ENCODE data around the gene NCAPD2.

Gene NCAPD2

DNA sequence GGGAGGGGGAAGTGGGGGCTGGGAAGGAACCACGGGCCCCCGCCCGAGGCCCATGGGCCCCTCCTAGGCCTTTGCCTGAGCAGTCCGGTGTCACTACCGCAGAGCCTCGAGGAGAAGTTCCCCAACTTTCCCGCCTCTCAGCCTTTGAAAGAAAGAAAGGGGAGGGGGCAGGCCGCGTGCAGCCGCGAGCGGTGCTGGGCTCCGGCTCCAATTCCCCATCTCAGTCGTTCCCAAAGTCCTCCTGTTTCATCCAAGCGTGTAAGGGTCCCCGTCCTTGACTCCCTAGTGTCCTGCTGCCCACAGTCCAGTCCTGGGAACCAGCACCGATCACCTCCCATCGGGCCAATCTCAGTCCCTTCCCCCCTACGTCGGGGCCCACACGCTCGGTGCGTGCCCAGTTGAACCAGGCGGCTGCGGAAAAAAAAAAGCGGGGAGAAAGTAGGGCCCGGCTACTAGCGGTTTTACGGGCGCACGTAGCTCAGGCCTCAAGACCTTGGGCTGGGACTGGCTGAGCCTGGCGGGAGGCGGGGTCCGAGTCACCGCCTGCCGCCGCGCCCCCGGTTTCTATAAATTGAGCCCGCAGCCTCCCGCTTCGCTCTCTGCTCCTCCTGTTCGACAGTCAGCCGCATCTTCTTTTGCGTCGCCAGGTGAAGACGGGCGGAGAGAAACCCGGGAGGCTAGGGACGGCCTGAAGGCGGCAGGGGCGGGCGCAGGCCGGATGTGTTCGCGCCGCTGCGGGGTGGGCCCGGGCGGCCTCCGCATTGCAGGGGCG is 40.2 kb downstream of the NCAPD2 start, which contains the start of gene GAPDH:
GAPDH (plus strand) TSS at position 595 of the 772 bp plus-strand sequence. CDS start 316 bp downstream, outside the sequence.
- peak; percentile 83 for DNase-seq (ENCODE audit: low read depth in 2 of 2)

DNA sequence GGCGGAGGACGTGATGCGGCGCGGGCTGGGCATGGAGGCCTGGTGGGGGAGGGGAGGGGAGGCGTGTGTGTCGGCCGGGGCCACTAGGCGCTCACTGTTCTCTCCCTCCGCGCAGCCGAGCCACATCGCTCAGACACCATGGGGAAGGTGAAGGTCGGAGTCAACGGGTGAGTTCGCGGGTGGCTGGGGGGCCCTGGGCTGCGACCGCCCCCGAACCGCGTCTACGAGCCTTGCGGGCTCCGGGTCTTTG is 40.7 kb downstream of the NCAPD2 start:
- DNase-seq (ENCODE audit: low read depth in 2 of 2) = no peak

DNA sequence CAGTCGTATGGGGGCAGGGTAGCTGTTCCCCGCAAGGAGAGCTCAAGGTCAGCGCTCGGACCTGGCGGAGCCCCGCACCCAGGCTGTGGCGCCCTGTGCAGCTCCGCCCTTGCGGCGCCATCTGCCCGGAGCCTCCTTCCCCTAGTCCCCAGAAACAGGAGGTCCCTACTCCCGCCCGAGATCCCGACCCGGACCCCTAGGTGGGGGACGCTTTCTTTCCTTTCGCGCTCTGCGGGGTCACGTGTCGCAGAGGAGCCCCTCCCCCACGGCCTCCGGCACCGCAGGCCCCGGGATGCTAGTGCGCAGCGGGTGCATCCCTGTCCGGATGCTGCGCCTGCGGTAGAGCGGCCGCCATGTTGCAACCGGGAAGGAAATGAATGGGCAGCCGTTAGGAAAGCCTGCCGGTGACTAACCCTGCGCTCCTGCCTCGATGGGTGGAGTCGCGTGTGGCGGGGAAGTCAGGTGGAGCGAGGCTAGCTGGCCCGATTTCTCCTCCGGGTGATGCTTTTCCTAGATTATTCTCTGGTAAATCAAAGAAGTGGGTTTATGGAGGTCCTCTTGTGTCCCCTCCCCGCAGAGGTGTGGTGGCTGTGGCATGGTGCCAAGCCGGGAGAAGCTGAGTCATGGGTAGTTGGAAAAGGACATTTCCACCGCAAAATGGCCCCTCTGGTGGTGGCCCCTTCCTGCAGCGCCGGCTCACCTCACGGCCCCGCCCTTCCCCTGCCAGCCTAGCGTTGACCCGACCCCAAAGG is 41.2 kb downstream of the NCAPD2 start:
- DNase-seq (ENCODE audit: low read depth in 2 of 2) = peak in 1 of 2 donors; percentile 76

DNA sequence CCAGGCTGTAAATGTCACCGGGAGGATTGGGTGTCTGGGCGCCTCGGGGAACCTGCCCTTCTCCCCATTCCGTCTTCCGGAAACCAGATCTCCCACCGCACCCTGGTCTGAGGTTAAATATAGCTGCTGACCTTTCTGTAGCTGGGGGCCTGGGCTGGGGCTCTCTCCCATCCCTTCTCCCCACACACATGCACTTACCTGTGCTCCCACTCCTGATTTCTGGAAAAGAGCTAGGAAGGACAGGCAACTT is 41.7 kb downstream of the NCAPD2 start:
- DNase-seq (ENCODE audit: low read depth in 2 of 2) = no peak

DNA sequence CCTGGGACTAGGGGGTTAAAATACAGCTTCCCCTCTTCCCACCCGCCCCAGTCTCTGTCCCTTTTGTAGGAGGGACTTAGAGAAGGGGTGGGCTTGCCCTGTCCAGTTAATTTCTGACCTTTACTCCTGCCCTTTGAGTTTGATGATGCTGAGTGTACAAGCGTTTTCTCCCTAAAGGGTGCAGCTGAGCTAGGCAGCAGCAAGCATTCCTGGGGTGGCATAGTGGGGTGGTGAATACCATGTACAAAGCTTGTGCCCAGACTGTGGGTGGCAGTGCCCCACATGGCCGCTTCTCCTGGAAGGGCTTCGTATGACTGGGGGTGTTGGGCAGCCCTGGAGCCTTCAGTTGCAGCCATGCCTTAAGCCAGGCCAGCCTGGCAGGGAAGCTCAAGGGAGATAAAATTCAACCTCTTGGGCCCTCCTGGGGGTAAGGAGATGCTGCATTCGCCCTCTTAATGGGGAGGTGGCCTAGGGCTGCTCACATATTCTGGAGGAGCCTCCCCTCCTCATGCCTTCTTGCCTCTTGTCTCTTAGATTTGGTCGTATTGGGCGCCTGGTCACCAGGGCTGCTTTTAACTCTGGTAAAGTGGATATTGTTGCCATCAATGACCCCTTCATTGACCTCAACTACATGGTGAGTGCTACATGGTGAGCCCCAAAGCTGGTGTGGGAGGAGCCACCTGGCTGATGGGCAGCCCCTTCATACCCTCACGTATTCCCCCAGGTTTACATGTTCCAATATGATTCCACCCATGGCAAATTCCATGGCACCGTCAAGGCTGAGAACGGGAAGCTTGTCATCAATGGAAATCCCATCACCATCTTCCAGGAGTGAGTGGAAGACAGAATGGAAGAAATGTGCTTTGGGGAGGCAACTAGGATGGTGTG is 42.3 kb downstream of the NCAPD2 start:
- no peak for DNase-seq (ENCODE audit: low read depth in 2 of 2)

DNA sequence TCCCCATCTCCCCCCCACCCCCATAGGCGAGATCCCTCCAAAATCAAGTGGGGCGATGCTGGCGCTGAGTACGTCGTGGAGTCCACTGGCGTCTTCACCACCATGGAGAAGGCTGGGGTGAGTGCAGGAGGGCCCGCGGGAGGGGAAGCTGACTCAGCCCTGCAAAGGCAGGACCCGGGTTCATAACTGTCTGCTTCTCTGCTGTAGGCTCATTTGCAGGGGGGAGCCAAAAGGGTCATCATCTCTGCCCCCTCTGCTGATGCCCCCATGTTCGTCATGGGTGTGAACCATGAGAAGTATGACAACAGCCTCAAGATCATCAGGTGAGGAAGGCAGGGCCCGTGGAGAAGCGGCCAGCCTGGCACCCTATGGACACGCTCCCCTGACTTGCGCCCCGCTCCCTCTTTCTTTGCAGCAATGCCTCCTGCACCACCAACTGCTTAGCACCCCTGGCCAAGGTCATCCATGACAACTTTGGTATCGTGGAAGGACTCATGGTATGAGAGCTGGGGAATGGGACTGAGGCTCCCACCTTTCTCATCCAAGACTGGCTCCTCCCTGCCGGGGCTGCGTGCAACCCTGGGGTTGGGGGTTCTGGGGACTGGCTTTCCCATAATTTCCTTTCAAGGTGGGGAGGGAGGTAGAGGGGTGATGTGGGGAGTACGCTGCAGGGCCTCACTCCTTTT is 43.1 kb downstream of the NCAPD2 start:
- no peak for DNase-seq (ENCODE audit: low read depth in 2 of 2)

DNA sequence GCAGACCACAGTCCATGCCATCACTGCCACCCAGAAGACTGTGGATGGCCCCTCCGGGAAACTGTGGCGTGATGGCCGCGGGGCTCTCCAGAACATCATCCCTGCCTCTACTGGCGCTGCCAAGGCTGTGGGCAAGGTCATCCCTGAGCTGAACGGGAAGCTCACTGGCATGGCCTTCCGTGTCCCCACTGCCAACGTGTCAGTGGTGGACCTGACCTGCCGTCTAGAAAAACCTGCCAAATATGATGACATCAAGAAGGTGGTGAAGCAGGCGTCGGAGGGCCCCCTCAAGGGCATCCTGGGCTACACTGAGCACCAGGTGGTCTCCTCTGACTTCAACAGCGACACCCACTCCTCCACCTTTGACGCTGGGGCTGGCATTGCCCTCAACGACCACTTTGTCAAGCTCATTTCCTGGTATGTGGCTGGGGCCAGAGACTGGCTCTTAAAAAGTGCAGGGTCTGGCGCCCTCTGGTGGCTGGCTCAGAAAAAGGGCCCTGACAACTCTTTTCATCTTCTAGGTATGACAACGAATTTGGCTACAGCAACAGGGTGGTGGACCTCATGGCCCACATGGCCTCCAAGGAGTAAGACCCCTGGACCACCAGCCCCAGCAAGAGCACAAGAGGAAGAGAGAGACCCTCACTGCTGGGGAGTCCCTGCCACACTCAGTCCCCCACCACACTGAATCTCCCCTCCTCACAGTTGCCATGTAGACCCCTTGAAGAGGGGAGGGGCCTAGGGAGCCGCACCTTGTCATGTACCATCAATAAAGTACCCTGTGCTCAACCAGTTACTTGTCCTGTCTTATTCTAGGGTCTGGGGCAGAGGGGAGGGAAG is 43.9 kb downstream of the NCAPD2 start:
- DNase-seq (ENCODE audit: low read depth in 2 of 2) = peak in 1 of 2 donors; percentile 65

DNA sequence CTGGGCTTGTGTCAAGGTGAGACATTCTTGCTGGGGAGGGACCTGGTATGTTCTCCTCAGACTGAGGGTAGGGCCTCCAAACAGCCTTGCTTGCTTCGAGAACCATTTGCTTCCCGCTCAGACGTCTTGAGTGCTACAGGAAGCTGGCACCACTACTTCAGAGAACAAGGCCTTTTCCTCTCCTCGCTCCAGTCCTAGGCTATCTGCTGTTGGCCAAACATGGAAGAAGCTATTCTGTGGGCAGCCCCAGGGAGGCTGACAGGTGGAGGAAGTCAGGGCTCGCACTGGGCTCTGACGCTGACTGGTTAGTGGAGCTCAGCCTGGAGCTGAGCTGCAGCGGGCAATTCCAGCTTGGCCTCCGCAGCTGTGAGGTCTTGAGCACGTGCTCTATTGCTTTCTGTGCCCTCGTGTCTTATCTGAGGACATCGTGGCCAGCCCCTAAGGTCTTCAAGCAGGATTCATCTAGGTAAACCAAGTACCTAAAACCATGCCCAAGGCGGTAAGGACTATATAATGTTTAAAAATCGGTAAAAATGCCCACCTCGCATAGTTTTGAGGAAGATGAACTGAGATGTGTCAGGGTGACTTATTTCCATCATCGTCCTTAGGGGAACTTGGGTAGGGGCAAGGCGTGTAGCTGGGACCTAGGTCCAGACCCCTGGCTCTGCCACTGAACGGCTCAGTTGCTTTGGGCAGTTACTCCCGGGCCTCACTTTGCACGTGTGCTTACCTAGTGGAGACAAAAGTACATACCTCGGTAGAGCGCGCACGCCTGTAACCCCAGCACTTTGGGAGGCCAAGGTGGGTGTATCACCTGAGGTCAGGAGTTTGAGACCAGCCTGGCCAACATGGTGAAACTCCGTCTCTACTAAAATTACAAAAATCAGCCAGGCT is 44.8 kb downstream of the NCAPD2 start:
- no peak for DNase-seq (ENCODE audit: low read depth in 2 of 2)

DNA sequence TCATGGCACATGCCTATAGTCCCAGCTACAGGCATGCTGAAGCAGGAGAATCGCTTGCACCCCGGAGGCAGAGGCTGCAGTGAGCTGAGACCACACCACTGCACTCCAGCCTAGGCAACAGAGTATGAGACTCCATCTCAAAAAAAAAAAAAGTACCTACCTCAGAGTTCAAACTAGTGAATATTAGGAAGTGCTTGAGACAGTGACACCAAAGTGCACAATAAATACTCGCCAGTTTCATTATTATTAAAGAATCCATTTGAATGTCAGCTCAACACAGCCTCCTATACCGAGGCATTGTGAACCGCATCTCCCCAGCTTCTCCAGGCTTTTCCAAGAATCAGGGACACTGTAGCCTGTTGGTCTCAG is 45.4 kb downstream of the NCAPD2 start:
- DNase-seq (ENCODE audit: low read depth in 2 of 2) = no peak

DNA sequence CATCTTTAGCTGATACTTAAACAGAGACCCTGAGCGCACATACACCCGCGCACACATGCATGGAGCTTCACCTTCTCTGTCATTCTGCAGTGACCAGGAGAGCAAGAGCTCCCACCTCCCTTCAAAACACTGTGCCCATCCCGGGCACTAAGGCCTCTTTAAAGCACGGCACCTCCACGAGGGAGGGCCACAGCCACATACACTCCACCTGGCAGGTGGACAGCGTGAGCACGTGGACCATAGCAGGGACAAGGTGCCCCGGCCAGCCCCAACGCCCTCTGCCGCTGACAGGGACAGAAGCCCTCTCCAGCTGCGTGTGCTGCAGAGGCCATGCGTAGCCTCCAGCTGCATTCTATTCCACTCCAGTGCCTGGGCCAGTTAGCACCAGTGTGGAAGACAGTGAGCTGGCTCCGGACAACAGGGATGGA is 45.8 kb downstream of the NCAPD2 start:
- DNase-seq (ENCODE audit: low read depth in 2 of 2) = no peak

DNA sequence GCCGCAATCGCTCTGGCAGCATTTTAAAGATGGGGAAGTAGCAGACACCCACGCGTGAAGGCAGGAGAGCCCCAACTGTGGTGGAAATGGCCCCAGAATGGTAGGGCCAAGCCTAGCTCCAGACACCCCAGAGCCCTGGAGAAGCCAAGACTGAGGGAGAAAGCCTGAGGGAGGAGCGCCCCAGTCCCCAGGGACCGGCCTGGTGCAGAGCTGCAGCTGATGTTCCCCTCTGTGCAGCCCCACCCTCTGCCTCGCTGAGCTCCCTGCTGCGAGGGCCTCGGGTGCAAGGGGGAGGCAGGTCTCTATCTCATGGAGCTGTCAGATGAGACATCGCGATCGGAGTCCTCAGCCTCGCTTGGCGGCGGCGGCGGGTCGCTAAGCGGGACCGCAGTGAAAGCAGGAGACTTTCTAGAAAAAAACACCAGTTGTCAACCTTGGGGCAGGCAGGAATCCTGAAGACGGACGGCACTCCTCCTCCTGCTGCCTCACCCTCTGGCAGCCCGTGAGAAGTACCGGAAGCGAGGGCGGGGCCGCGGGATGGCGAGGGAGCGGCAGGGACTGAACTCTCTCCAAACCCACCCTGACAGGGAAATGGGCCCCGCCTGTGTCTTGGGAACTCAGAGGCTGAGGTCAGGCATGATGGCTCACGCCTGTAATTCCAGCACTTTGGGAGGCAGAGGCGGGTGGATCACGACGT is 46.4 kb downstream of the NCAPD2 start:
- peak in 1 of 2 donors; percentile 30 for DNase-seq (ENCODE audit: low read depth in 2 of 2)

DNA sequence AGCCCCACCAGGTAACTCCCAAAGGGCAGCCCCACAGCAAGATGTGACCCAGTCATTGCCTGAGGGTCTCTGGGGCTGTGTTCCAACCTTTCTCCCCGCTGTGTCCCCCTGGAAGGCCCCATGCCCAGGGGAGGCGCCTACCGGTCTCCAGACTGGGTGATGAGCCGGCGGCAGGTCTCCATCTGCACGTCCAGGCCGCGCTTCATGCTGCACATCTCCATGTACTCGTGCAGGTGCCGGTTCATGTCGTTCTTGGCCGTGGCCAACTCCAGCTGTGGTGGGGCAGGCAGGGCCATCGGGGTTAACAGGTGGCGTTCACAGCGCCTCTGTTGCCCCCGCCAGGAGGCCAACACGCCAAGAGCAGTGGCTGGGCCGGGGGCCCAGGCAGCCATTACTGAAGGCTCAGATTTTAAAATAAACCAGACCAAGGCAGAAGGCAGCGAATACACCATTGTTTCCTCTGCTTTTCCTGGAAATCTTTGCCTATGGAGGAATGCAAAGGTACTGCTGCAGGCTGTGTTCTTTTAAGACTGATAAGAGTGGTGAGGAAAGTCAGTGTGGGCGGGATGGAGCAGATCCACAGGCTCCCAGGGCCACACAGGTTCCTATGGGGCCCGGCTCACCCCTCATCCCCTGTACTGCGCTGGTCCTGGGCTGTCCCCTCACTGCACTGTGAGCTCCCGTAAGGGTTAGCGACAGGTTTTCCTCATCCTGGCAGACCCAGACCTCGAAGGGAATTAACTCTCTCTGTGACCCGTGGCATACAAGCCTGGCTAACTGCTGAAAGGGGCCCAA is 47.7 kb downstream of the NCAPD2 start:
- no peak for DNase-seq (ENCODE audit: low read depth in 2 of 2)

DNA sequence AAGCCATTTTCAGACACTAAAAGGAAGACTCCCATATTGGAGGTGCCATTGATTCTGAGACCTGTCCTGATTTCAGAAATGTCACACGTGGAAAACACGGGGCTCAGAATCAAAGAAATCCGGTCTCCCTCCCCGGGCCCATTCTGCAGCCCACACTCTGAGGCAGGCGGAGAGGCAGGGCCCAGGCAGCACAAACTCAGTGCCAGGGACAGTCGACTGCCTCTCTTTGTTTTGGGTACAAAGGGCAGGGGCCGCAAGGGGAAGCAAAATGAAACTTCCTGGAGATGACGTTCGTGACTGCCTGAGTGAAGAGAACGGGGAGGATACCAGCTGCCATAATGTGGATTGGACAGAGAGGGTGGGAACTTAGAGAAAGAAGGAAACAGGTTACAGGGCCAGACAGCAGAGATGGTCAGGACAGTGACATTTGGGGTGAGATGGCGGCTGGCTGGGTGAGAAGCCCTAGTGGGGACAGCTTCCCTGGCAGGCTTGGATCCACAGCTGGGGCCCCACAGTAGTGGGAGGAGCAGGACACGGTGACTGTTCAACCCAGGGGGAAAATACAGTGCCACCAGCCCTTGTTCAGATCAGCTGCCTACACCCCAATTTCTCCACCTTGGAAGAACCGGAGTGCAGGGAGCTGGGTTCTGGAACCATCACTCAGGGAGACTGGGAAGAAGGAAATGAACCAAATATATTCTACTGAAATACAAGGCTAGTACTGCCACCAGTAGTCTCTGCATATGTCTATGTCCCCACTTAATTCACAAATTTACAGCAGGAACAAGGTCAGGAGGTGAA is 48.5 kb downstream of the NCAPD2 start:
- DNase-seq (ENCODE audit: low read depth in 2 of 2) = no peak

DNA sequence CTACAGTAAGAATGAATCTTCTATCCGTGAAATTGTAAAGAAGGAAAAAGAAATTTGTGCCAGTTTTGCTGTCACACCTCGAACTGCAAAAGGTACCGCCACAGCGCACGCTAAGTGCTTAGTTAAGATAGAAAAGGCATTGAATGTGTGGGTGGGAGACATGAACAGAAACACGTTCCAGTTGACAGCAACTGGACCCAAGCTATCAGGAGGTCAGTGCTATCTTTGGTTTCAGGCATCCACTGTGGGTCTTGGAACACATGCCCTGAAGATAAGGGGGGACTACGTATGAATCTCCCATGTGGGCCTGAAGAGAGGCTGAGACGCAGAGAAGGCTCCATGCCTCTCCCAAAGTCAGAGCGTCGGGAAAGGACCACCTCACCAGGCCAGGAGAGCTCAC is 52.1 kb downstream of the NCAPD2 start:
- DNase-seq (ENCODE audit: low read depth in 2 of 2) = no peak

DNA sequence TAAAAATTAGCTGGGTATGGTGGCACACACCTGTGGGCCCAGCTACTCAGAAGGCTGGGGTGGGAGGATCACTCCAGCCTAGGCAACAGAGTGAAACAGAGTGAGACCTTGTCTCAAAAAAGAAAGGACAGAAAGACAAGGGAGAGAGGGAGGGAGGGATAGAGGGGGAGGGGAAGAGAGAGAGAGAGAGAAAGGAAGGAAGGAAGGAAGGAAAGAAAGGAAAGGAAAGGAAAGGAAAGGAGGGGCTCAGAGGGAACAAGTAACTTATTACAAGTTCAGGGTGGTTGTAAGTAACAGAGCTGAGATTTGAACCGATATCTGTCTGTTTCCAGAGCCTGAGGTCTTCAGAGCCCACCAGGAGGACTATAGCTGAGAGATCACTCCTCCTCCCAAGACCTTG is 53.7 kb downstream of the NCAPD2 start:
- no peak for DNase-seq (ENCODE audit: low read depth in 2 of 2)

DNA sequence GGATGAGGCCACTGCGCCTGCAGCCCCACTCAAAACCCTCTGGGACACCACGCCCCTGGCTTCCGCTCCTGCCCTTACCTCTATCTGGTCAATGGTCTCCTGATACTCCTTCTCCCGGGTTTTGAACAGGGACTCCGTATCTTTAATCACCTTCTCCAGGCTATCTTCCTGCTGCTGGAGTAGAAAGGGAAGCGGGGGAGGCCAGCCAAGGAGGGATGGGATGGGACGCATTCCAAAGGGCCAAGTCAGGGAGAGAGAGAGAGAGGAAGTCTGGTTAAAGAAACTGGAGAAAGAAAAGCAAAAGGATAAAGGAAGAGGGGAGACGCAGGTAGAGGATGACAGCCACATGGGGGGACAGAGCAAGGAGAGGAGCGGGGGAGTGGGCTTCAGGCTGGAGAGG is 54.1 kb downstream of the NCAPD2 start:
- DNase-seq (ENCODE audit: low read depth in 2 of 2) = no peak

DNA sequence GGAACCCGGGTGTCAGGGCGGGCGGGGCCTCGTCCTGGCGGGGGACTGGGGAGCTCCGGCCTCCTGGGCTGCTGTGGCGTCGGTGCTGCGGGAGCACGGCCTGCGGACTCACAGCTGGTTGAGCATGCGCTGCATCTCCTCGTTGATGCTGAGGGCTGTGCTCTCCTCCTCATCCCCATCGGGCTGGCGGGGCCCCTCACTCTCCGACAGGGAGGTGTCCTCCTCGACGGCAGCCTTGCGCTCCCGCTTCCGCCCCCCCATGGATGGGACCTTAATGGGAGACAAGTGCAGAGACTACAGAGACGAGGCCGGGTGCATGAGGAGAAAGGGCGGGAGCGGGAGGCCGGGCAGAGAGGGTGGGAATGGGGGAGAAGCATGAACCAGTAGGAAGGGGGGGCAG is 54.7 kb downstream of the NCAPD2 start:
- no peak for DNase-seq (ENCODE audit: low read depth in 2 of 2)
